Liver (tissue), 3 donors: ENCODE data around the gene PTH1R.

Source experiments
- CTCF ChIP-seq: fragments of 150-350 bp; IDR thresholded peaks from 2 replicates; pipeline ENCODE4 v1.5.1; 2017; ENCODE audit warnings: improper control_type of control experiment, low read depth, low read length; ENCODE audit not compliant: missing input control
- EGR1 ChIP-seq, 2 donors: IDR thresholded peaks; 2 replicates each; pipeline ENCODE4 v1.6.1; 2016 to 2018; ENCODE audit warnings: antibody characterized with exemption in 2 of 2, low read depth in 2 of 2
- FOXA1 ChIP-seq: IDR thresholded peaks from 2 replicates; pipeline ENCODE4 v1.6.1; 2016; ENCODE audit warnings: antibody characterized with exemption
- GABPA ChIP-seq, 2 donors: IDR thresholded peaks in 1 of 2; conservative IDR thresholded peaks in 1 of 2; 2 replicates each; pipeline ENCODE4 v1.6.1; 2016; ENCODE audit warnings: antibody characterized with exemption in 2 of 2, mild to moderate bottlenecking in 1 of 2, moderate library complexity in 1 of 2
- MAX ChIP-seq: IDR thresholded peaks from 2 replicates; pipeline ENCODE4 v1.6.1; 2016; ENCODE audit warnings: antibody characterized with exemption
- RAD21 ChIP-seq, 2 donors: IDR thresholded peaks; 2 replicates each; pipeline ENCODE4 v1.6.1; 2016; ENCODE audit warnings: antibody characterized with exemption in 2 of 2, mild to moderate bottlenecking in 2 of 2
- RXRA ChIP-seq, 2 donors: IDR thresholded peaks; 2 replicates each; pipeline ENCODE4 v1.6.1; 2017 to 2018; ENCODE audit warnings: antibody characterized with exemption in 2 of 2, mild to moderate bottlenecking in 1 of 2
- TAF1 ChIP-seq: conservative IDR thresholded peaks from 2 replicates; pipeline ENCODE4 v1.6.1; 2016; ENCODE audit warnings: antibody characterized with exemption, mild to moderate bottlenecking
- donor health status: healthy.
- donor health status: healthy.

DNA sequence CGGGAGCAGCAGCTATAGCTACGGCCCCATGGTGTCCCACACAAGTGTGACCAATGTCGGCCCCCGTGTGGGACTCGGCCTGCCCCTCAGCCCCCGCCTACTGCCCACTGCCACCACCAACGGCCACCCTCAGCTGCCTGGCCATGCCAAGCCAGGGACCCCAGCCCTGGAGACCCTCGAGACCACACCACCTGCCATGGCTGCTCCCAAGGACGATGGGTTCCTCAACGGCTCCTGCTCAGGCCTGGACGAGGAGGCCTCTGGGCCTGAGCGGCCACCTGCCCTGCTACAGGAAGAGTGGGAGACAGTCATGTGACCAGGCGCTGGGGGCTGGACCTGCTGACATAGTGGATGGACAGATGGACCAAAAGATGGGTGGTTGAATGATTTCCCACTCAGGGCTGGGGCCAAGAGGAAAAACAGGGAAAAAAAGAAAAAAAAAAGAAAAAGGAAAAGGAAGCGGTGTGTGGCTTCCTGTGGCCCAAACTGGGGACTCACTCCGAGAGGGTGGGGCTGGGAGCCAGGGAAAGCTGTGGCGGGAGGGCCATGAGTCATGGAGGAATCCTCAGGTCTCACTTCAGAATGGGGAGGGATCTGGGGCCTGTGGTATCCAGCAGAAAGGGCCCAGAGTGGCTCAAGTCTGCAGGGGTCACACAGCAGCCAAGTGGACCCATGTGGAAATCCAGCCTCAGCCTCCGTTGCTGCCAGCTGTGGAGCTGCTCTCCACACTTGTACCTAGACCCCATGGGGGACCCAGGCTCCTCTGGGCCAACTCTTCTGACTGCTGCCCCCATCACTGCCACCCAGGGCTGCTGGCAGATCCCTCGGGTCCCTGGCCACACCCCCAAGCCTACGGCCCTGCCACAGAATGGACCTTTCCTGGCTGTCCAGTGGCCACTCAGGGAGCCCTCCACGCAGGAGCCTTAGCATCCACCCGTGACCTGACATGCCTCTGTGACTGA lies 26.1 kb downstream of the PTH1R start:
- TF ChIP-seq TAF1: no peak
- TF ChIP-seq CTCF: no peak
- TF ChIP-seq GABPA (IDR thresholded peaks at IDR 0.05 in 1 of 2, conservative IDR thresholded peaks at IDR 0.05 in 1 of 2): no peak
- TF ChIP-seq FOXA1: no peak
- no peak for TF ChIP-seq RAD21 (IDR thresholded peaks at IDR 0.05)
- TF ChIP-seq EGR1 (IDR thresholded peaks at IDR 0.05; ENCODE audit: low read depth in 2 of 2): no peak
- TF ChIP-seq MAX: no peak
- no peak for TF ChIP-seq RXRA (IDR thresholded peaks at IDR 0.05)
